BLaER1 treated with 17β-estradiol and CSF1 and Interleukin-3, amounts not matched to agents 10 nM and 100 nM (cell line): ENCODE data around the gene SOCS7.

Experiments used
- H3K27ac ChIP-seq, 11 experiments: shearing (Covaris generic); formaldehyde crosslinking; 2 replicates each; pipeline ENCODE4 v1.8.1; 2022
- H3K27me3 ChIP-seq, 11 experiments: shearing (Covaris generic); formaldehyde crosslinking; 2 replicates each; pipeline ENCODE4 v1.8.1; 2022
- H3K36me3 ChIP-seq, 11 experiments: shearing (Covaris generic); formaldehyde crosslinking; 2 replicates each; pipeline ENCODE4 v1.8.1; 2022
- H3K4me1 ChIP-seq, 10 experiments: shearing (Covaris generic); formaldehyde crosslinking; 2 replicates each; pipeline ENCODE4 v1.8.1; 2022
- H3K4me2 ChIP-seq, 11 experiments: shearing (Covaris generic); formaldehyde crosslinking; 2 replicates each; pipeline ENCODE4 v1.8.1; 2022
- H3K4me3 ChIP-seq, 10 experiments: shearing (Covaris generic); formaldehyde crosslinking; 2 replicates each; pipeline ENCODE4 v1.8.1; 2022
- H3K9ac ChIP-seq, 11 experiments: shearing (Covaris generic); formaldehyde crosslinking; 2 replicates each; pipeline ENCODE4 v1.8.1; 2022
- H3K9me3 ChIP-seq, 11 experiments: shearing (Covaris generic); formaldehyde crosslinking; replicated peaks in 1 of 11; 2 replicates each; pipeline ENCODE4 v1.8.1; 2022
- H4K20me1 ChIP-seq, 11 experiments: shearing (Covaris generic); formaldehyde crosslinking; 2 replicates each; pipeline ENCODE4 v1.8.1; 2022
- Cebpa-rat ChIP-seq, 11 experiments: shearing (Covaris generic); IDR thresholded peaks; 2 replicates each; pipeline ENCODE4 v1.8.1; 2022

SOCS7 gene

GRCh38 chr17:38426441-38426840 is 74.8 kb downstream of the SOCS7 start:
- Histone ChIP-seq H3K27me3 (peaks cover 0 to 4% (median under 1%) of the 10 kb centered on the region in 11 experiments; a peak in 4 of 22 replicates), H4K20me1 (peaks cover 3 to 32% (median 27%) of the 10 kb centered on the region in 11 experiments; a peak in 21 of 22 replicates), H3K36me3 (peaks cover 0 to 7% (median 4%) of the 10 kb centered on the region in 11 experiments; a peak in 9 of 22 replicates), H3K4me2 (peak overlapping the region; percentile 92 to 100 (median 98)), H3K27ac (peak overlapping the region in 7 of 11 experiments; percentile 20 to 91 (median 64); a peak in 8 of 22 replicates), H3K9ac (peak overlapping the region in 9 of 11 experiments; percentile 76 to 94 (median 89); a peak in 11 of 22 replicates), H3K4me3 (0 out of 20 replicates have a peak overlapping the region, but pooled peaks of 1 of the 10 experiments have one; percentile 90), H3K9me3 (no peaks in the 10 kb centered on the region), H3K4me1 (peaks cover 71 to 79% (median 74%) of the 10 kb centered on the region in 10 experiments)
- no peak for TF ChIP-seq Cebpa-rat (IDR thresholded peaks at IDR 0.05)

DNA sequence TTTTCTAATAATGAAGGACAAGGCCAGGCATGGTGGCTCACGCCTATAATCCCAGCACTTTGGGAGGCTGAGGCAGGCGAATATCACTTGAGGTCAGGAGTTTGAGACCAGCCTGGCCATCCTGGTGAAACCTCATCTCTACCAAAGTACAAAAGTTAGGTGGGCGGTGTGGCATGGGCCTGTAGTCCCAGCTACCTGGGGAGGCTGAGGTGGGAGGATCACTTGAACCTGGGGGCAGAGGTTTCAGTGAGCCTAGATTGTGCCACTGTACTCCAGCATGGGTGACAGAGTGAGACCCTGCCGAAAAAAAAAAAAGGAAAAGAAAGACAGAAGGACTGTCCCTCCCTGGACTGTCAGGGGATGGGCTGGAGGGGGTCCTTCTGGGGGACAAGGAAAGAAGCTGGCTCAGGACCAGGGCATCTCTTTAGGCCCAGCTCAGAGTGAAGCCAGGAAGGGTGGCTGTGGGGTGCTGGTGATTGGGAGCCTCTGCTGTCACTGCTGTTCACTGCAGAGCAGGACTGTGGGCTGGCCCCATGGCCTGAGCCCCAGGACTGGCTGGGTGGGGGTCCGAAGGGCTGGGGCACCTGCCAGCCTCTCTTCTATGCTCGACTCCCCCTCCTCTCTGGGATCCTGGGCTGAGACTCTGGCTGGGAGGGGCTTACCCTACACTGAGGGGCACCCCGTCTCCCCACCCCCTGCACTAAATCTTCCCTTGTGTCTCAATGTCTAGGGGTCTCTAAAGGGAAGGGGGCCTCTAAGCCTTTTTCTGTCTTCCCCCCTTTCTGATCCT is 75.7 kb downstream of the SOCS7 start:
- H3K4me1 ChIP-seq = peaks cover 69 to 81% (median 76%) of the 10 kb centered on the region in 10 experiments

DNA sequence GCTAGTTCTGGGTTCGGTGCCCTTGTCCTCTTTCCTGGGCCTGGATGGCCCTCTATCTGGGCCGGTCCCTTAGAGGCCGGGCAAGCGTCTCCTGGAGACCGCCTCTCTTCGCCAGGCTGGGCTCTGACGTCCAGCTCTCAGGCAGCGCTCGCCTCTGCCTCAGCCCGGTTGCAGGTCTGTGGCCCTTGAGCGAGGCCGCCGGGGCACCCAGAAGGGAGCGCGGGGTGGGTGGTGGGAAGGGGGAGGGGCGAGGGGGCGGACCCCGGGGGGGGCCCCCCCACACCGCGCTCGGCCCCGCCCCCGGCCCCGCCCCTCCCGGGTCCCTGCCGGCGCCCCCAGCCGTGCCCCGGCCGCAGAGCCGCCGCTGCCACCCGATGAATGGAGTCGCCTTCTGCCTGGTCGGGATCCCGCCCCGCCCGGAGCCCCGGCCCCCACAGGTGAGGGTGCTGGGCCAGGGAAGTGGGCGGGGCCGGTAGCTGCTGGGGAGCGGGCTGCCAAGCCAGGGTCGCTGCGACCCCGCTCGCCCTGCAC is 76.5 kb downstream of the SOCS7 start, which contains the start of gene ARHGAP23:
ARHGAP23 (plus strand) TSS at position 353 of the 531 bp plus-strand sequence; CDS start at position 375, 22 bp downstream.
- Histone ChIP-seq H3K4me1 (peaks cover 69 to 82% (median 76%) of the 10 kb centered on the region in 10 experiments), H3K9ac (peak within 1 kb of the TSS; percentile 80 to 94 (median 89)), H3K27me3 (no peaks in the 10 kb centered on the region), H3K36me3 (peaks cover 0 to 22% (median 17%) of the 10 kb centered on the region in 11 experiments; a peak in 14 of 22 replicates), H3K27ac (peak within 1 kb of the TSS; percentile 53 to 95 (median 88)), H3K9me3 (no peaks in the 10 kb centered on the region), H4K20me1 (peaks cover 10 to 49% (median 44%) of the 10 kb centered on the region in 11 experiments; a peak in 21 of 22 replicates), H3K4me3 (peak within 1 kb of the TSS; percentile 83 to 97 (median 92)), H3K4me2 (peak within 1 kb of the TSS; percentile 93 to 100 (median 98))
- TF ChIP-seq Cebpa-rat (IDR thresholded peaks at IDR 0.05) = no peak

More for the DNA sequence above, 75.7 kb downstream of the SOCS7 start:
- peaks cover 0 to 16% (median 10%) of the 10 kb centered on the region in 11 experiments; a peak in 14 of 22 replicates for H3K36me3 ChIP-seq
- peak overlapping the region; percentile 92 to 100 (median 98) for H3K4me2 ChIP-seq
- H3K4me3 ChIP-seq = peak overlapping the region; percentile 83 to 97 (median 92)
- no peaks in the 10 kb centered on the region for H3K27me3 ChIP-seq
- peak overlapping the region; percentile 76 to 94 (median 89) for H3K9ac ChIP-seq
- H3K27ac ChIP-seq = peak overlapping the region; percentile 45 to 91 (median 71); a peak in 19 of 22 replicates
- H3K9me3 ChIP-seq = no peaks in the 10 kb centered on the region
- TF ChIP-seq Cebpa-rat (IDR thresholded peaks at IDR 0.05) = no peak
- peaks cover 3 to 41% (median 36%) of the 10 kb centered on the region in 11 experiments; a peak in 21 of 22 replicates for H4K20me1 ChIP-seq

DNA sequence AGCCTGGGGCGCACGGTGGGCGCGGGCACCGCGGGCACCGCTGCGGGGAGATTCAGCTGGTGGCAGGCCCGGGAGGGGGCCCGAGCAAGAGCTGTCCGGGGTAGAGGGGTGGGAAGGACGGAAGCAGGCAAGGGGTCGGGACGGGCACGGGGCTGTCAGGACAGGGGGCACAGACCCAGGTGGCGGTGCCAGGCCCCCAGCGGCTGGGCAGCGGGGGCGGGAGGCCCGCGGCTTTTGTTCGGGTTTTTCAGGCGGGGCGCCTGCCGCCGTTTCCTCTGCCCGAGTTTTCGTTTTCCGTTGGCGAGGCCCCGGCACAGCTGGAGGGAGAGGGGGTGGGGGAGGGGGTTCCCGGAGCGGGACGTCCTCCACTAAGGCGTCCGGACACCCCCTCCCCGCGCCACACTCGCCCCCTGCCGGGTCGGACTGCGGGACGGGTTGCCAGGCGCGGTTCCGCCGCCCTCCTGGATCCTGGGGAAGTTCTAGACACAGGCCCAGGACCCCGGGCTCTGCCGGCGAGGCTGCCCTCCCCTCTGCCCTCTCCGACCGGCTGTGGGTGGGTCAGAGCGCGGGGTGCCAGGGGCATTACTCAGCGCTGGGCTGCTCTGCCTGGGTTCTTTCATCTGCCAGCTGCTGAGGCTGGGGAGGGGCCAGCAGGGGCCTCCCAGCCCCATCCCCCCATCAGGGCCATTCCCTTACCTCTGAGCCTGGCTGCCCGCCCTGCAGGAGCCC is 77.2 kb downstream of the SOCS7 start:
- Histone ChIP-seq H3K27me3 (no peaks in the 10 kb centered on the region), H3K4me1 (peaks cover 64 to 79% (median 76%) of the 10 kb centered on the region in 10 experiments), H3K9ac (peak overlapping the region; percentile 80 to 94 (median 89)), H3K9me3 (no peaks in the 10 kb centered on the region), H3K4me3 (peak overlapping the region; percentile 83 to 97 (median 92)), H4K20me1 (peaks cover 16 to 55% (median 50%) of the 10 kb centered on the region in 11 experiments; a peak in 21 of 22 replicates), H3K36me3 (peaks cover 0 to 29% (median 24%) of the 10 kb centered on the region in 11 experiments; a peak in 20 of 22 replicates), H3K4me2 (peak overlapping the region; percentile 81 to 98 (median 95)), H3K27ac (peak overlapping the region; percentile 53 to 95 (median 88))
- no peak for TF ChIP-seq Cebpa-rat (IDR thresholded peaks at IDR 0.05)

GRCh38 chr17:38429476-38430100 is 77.9 kb downstream of the SOCS7 start:
- Histone ChIP-seq H3K27ac (peak overlapping the region; percentile 53 to 95 (median 88)), H3K27me3 (no peaks in the 10 kb centered on the region), H3K4me2 (peak overlapping the region; percentile 81 to 98 (median 95)), H3K4me1 (peaks cover 60 to 79% (median 70%) of the 10 kb centered on the region in 10 experiments), H3K9ac (peak overlapping the region; percentile 80 to 94 (median 89)), H3K36me3 (peaks cover 0 to 36% (median 30%) of the 10 kb centered on the region in 11 experiments; a peak in 20 of 22 replicates), H3K9me3 (no peaks in the 10 kb centered on the region), H4K20me1 (peaks cover 19 to 63% (median 58%) of the 10 kb centered on the region in 11 experiments; a peak in 21 of 22 replicates), H3K4me3 (peak overlapping the region; percentile 83 to 97 (median 92))
- no peak for TF ChIP-seq Cebpa-rat (IDR thresholded peaks at IDR 0.05)

- TF ChIP-seq Cebpa-rat (IDR thresholded peaks at IDR 0.05) = no peak
- Histone ChIP-seq H3K4me1 (peaks cover 58 to 79% (median 64%) of the 10 kb centered on the region in 10 experiments), H3K27me3 (no peaks in the 10 kb centered on the region), H4K20me1 (peaks cover 26 to 70% (median 65%) of the 10 kb centered on the region in 11 experiments; a peak in 21 of 22 replicates), H3K9me3 (no peaks in the 10 kb centered on the region), H3K36me3 (peaks cover 0 to 43% (median 32%) of the 10 kb centered on the region in 11 experiments; a peak in 21 of 22 replicates), H3K4me2 (peak overlapping the region; percentile 81 to 98 (median 95)), H3K9ac (peak overlapping the region in 9 of 11 experiments; percentile 83 to 94 (median 90); a peak in 14 of 22 replicates), H3K4me3 (peak overlapping the region in 8 of 10 experiments; percentile 83 to 97 (median 92); a peak in 10 of 20 replicates), H3K27ac (peak overlapping the region in 6 of 11 experiments; percentile 6 to 93 (median 88); a peak in 10 of 22 replicates)
Observed at GRCh38 chr17:38430316-38430715, 78.7 kb downstream of the SOCS7 start.

GRCh38 chr17:38430822-38431221 is 79.2 kb downstream of the SOCS7 start:
- Histone ChIP-seq H3K4me2 (peak overlapping the region; percentile 81 to 98 (median 95); a peak in 21 of 22 replicates), H3K9ac (peak overlapping the region in 8 of 11 experiments; percentile 4 to 93 (median 21); a peak in 4 of 22 replicates), H3K27me3 (no peaks in the 10 kb centered on the region), H3K27ac (no peak overlapping the region), H3K4me1 (peaks cover 53 to 75% (median 59%) of the 10 kb centered on the region in 10 experiments), H3K36me3 (peaks cover 0 to 48% (median 35%) of the 10 kb centered on the region in 11 experiments; a peak in 21 of 22 replicates), H4K20me1 (peaks cover 27 to 75% (median 70%) of the 10 kb centered on the region in 11 experiments; a peak in 21 of 22 replicates), H3K4me3 (no peak overlapping the region), H3K9me3 (no peaks in the 10 kb centered on the region)
- TF ChIP-seq Cebpa-rat (IDR thresholded peaks at IDR 0.05) = no peak
